ENCODE results near the gene MTCL3.
A peak's percentile ranks its signal among the peaks of the same experiment; 100 is the strongest.

MTCL3 gene

GRCh38 chr6:127515794-127516661 is 3.1 kb downstream of the MTCL3 start (continued):
- TF ChIP-seq RBM39 (IDR thresholded peaks at IDR 0.05; ENCODE audit: low read depth, low read length, poor library complexity, severe bottlenecking), result no peak
- peak; percentile 70; the same call in 1 of the 2 replicates for TF ChIP-seq EZH2 (conservative IDR thresholded peaks at IDR 0.05; ENCODE audit: low read depth, low read length)
- no peak for TF ChIP-seq IRF1 (CRISPR knock-in tag; IDR thresholded peaks at IDR 0.05; ENCODE audit: low read depth)
- no peak for TF ChIP-seq TARDBP (CRISPR knock-in tag; IDR thresholded peaks at IDR 0.05)
- no peak for TF ChIP-seq CHD4 (IDR thresholded peaks at IDR 0.05; ENCODE audit: borderline replicate concordance, low read length)
- TF ChIP-seq SP2 (CRISPR knock-in tag; IDR thresholded peaks at IDR 0.05), result no peak
- peak; percentile 88 for TF ChIP-seq ERF (CRISPR knock-in tag; IDR thresholded peaks at IDR 0.05)
- TF ChIP-seq EHMT2 (IDR thresholded peaks at IDR 0.05; ENCODE audit: borderline replicate concordance, low read depth, low read length), result no peak
- TF ChIP-seq ZZZ3 (CRISPR knock-in tag; IDR thresholded peaks at IDR 0.05; ENCODE audit: borderline replicate concordance), result no peak
- TF ChIP-seq ZNF451 (CRISPR knock-in tag; IDR thresholded peaks at IDR 0.05), result no peak
- no peak for TF ChIP-seq GMEB2 (CRISPR knock-in tag; IDR thresholded peaks at IDR 0.05; ENCODE audit: low read depth)
- no peak for TF ChIP-seq PHF21A (CRISPR knock-in tag; IDR thresholded peaks at IDR 0.05)
- no peak for TF ChIP-seq MYC (CRISPR knock-in tag; IDR thresholded peaks at IDR 0.05; ENCODE audit: borderline replicate concordance)
- TF ChIP-seq RXRA (CRISPR knock-in tag; IDR thresholded peaks at IDR 0.05), result no peak; the same call in 1 of the 2 replicates
- TF ChIP-seq CBX1 (IDR thresholded peaks at IDR 0.05; ENCODE audit: low read depth), result no peak
- TF ChIP-seq FOSL1 (CRISPR knock-in tag; IDR thresholded peaks at IDR 0.05; ENCODE audit: borderline replicate concordance), result no peak
- no peak for TF ChIP-seq ZBTB38 (CRISPR knock-in tag; IDR thresholded peaks at IDR 0.05)
- TF ChIP-seq ZNF331 (CRISPR knock-in tag; IDR thresholded peaks at IDR 0.05), result peak; percentile 79; the same call in 1 of the 2 replicates
- no peak for TF ChIP-seq PAX8 (CRISPR knock-in tag; IDR thresholded peaks at IDR 0.05; ENCODE audit: borderline replicate concordance)
- TF ChIP-seq, protein P1, sequence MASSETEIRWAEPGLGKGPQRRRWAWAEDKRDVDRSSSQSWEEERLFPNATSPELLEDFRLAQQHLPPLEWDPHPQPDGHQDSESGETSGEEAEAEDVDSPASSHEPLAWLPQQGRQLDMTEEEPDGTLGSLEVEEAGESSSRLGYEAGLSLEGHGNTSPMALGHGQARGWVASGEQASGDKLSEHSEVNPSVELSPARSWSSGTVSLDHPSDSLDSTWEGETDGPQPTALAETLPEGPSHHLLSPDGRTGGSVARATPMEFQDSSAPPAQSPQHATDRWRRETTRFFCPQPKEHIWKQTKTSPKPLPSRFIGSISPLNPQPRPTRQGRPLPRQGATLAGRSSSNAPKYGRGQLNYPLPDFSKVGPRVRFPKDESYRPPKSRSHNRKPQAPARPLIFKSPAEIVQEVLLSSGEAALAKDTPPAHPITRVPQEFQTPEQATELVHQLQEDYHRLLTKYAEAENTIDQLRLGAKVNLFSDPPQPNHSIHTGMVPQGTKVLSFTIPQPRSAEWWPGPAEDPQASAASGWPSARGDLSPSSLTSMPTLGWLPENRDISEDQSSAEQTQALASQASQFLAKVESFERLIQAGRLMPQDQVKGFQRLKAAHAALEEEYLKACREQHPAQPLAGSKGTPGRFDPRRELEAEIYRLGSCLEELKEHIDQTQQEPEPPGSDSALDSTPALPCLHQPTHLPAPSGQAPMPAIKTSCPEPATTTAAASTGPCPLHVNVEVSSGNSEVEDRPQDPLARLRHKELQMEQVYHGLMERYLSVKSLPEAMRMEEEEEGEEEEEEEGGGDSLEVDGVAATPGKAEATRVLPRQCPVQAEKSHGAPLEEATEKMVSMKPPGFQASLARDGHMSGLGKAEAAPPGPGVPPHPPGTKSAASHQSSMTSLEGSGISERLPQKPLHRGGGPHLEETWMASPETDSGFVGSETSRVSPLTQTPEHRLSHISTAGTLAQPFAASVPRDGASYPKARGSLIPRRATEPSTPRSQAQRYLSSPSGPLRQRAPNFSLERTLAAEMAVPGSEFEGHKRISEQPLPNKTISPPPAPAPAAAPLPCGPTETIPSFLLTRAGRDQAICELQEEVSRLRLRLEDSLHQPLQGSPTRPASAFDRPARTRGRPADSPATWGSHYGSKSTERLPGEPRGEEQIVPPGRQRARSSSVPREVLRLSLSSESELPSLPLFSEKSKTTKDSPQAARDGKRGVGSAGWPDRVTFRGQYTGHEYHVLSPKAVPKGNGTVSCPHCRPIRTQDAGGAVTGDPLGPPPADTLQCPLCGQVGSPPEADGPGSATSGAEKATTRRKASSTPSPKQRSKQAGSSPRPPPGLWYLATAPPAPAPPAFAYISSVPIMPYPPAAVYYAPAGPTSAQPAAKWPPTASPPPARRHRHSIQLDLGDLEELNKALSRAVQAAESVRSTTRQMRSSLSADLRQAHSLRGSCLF (CRISPR knock-in tag; IDR thresholded peaks at IDR 0.05; ENCODE audit: borderline replicate concordance), result no peak
- TF ChIP-seq FLYWCH1 (CRISPR knock-in tag; IDR thresholded peaks at IDR 0.05), result no peak
- TF ChIP-seq ZNF24 (IDR thresholded peaks at IDR 0.05), result no peak

All from HepG2 (cell line).